Tibial nerve (tissue), 4 donors: ENCODE data around the gene TIMM23.

Experiments used
- EP300 ChIP-seq, 2 donors: sonication (generic); formaldehyde crosslinking; IDR thresholded peaks; one replicate each; pipeline ENCODE4 v1.6.1; 2017; ENCODE audit warnings: antibody characterized with exemption in 2 of 2, mild to moderate bottlenecking in 1 of 2
- POLR2A ChIP-seq, 2 donors: fragments of 450-650 bp; IDR thresholded peaks; one replicate each; pipeline ENCODE4 v1.6.1; 2017; ENCODE audit warnings: antibody characterized with exemption in 2 of 2, mild to moderate bottlenecking in 2 of 2, moderate library complexity in 2 of 2
- TF ChIP-seq, protein P1 (sequence below), 5 experiments: fragments of 200-600 bp in 3 of 5; fragments of 450-650 bp in 2 of 5; sonication (generic) in 3 of 5; IDR thresholded peaks; one replicate each; pipeline ENCODE4 v1.5.1; 2016 to 2019; ENCODE audit warnings: antibody characterized with exemption in 5 of 5, mild to moderate bottlenecking in 3 of 5, moderate library complexity in 2 of 5

GRCh38 chr10:46031648-46032532 lies 59.6 kb downstream of the TIMM23 start:
- TF ChIP-seq, protein P1, sequence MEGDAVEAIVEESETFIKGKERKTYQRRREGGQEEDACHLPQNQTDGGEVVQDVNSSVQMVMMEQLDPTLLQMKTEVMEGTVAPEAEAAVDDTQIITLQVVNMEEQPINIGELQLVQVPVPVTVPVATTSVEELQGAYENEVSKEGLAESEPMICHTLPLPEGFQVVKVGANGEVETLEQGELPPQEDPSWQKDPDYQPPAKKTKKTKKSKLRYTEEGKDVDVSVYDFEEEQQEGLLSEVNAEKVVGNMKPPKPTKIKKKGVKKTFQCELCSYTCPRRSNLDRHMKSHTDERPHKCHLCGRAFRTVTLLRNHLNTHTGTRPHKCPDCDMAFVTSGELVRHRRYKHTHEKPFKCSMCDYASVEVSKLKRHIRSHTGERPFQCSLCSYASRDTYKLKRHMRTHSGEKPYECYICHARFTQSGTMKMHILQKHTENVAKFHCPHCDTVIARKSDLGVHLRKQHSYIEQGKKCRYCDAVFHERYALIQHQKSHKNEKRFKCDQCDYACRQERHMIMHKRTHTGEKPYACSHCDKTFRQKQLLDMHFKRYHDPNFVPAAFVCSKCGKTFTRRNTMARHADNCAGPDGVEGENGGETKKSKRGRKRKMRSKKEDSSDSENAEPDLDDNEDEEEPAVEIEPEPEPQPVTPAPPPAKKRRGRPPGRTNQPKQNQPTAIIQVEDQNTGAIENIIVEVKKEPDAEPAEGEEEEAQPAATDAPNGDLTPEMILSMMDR (IDR thresholded peaks at IDR 0.05), result no peak
- no peak for TF ChIP-seq EP300 (IDR thresholded peaks at IDR 0.05)
- no peak for TF ChIP-seq POLR2A (IDR thresholded peaks at IDR 0.05)
